C4-2B (cell line): ENCODE results near the gene OR5B3.

Experiments
- H3K27ac ChIP-seq: fragments of 450-650 bp; 2 replicates; pipeline ENCODE4 v1.5.1; 2017
- CTCF ChIP-seq: fragments of 450-650 bp; conservative IDR thresholded peaks from 2 replicates; pipeline ENCODE4 v1.5.1; 2017; ENCODE audit warnings: mild to moderate bottlenecking
- ZFX ChIP-seq: fragments of 450-650 bp; IDR thresholded peaks from 2 replicates; pipeline ENCODE4 v1.6.1; 2017

OR5B3 gene

GRCh38 chr11:58406774-58407173, at the start of gene OR5B3:
Gene OR5B3, minus strand, starts transcription at chr11:58406874. Its CDS starts 3,465 bp downstream, at chr11:58403409.
- no peak within 1 kb of the TSS for H3K27ac ChIP-seq

GRCh38 chr11:58451585-58451984, 44.9 kb upstream of the OR5B3 start:
- no peak overlapping the region for H3K27ac ChIP-seq
- TF ChIP-seq ZFX (no peak), CTCF (no peak)

More at GRCh38 chr11:58406774-58407173, at the start of gene OR5B3:
- TF ChIP-seq ZFX, result no peak
- no peak for TF ChIP-seq CTCF

- H3K27ac ChIP-seq, result no peak overlapping the region; the same call in 1 of the 2 replicates
- TF ChIP-seq CTCF (no peak), ZFX (no peak)
These were observed 39.6 kb upstream of the OR5B3 start for GRCh38 chr11:58446294-58446693.

GRCh38 chr11:58444300-58444699, 37.6 kb upstream of the OR5B3 start:
- TF ChIP-seq CTCF, result no peak
- no peak for TF ChIP-seq ZFX

GRCh38 chr11:58442136-58442535, 35.5 kb upstream of the OR5B3 start, which contains the start of gene OR5B12:
Gene OR5B12, minus strand, starts transcription at chr11:58442236. Its CDS starts 2,085 bp downstream, at chr11:58440151.
- TF ChIP-seq CTCF (no peak), ZFX (no peak)
- no peak within 1 kb of the TSS for H3K27ac ChIP-seq

More at GRCh38 chr11:58444300-58444699, 37.6 kb upstream of the OR5B3 start:
- H3K27ac ChIP-seq, result no peak overlapping the region

- no peak overlapping the region for H3K27ac ChIP-seq
- no peak for TF ChIP-seq CTCF
These were observed 31.8 kb upstream of the OR5B3 start for GRCh38 chr11:58438486-58438885.

- H3K27ac ChIP-seq, result no peak overlapping the region
- TF ChIP-seq CTCF (no peak), ZFX (no peak)
These were observed 27.5 kb upstream of the OR5B3 start for GRCh38 chr11:58434217-58434616.
